GM12892 (cell line): ENCODE measurements around the gene STK40.

Experiments
- POLR2A ChIP-seq: IDR thresholded peaks from 2 replicates; pipeline ENCODE4 v1.6.1; 2011; ENCODE audit warnings: low read depth, low read length, control low read depth
- POLR2AphosphoS5 ChIP-seq: IDR thresholded peaks from 2 replicates; pipeline ENCODE4 v1.6.1; 2011; ENCODE audit warnings: low read depth, low read length, control low read depth
- TAF1 ChIP-seq: IDR thresholded peaks from 2 replicates; pipeline ENCODE4 v1.6.1; 2011; ENCODE audit warnings: low read depth, mild to moderate bottlenecking, control low read depth, low read length, borderline replicate concordance

DNA sequence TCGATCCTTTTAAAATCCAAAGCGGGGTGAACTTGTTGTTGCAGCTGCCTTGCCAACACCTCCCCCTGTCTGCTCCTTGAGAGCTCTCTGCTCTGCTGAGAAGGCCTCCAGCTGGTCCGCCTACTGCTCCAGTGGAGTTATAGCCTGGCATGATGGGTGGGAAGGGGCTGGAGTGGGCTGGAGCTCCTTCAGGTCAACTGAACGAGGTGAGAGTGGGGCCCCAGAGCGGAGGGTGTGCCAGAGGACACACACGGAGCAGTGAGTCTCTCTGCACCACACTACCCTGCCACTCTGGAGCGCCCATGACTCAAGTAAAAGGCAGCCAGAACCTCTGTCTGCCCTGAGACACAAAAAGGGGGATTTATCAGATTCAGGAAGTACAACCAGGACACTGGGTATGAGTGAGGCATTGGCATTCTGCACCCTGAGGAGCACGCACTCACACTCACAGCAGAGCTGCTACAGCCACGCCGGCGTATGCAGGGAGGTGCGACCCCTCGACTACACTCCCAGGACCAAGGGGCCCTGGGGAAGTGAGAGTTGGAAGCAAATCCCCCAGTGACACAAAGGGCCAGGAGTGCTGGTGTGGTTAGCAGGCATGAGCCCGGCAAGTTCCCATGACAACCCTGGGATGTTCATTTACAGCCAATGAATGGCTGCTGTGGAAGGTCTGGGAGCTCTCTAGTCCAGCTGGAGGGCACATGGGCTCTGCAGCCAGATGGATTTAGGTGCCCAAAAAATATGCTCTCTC is 34.3 kb downstream of the STK40 start:
- TF ChIP-seq TAF1 (no peak), POLR2A (no peak), POLR2AphosphoS5 (no peak)
